ENCODE data around the gene SPOCK1. TPM values are rescaled to one million over a fixed set of nuclear protein-coding genes. Genes with fewer than 3 reads are reported as not detected.

The SPOCK1 gene
- total RNA-seq, 2 experiments from 2014 or later, result not detected

GRCh38 chr5:137461391-137462264 lies 37.5 kb downstream of the SPOCK1 start:
- no peaks in the 10 kb centered on the region for H3K27me3 Mint-ChIP-seq
- DNase-seq, result no peak
- intact Hi-C loops (cut with micrococcal nuclease), result no loop called here
- no peaks in the 10 kb centered on the region for H3K4me1 Mint-ChIP-seq (ENCODE audit: low read depth)
- H3K36me3 Mint-ChIP-seq, result no peaks in the 10 kb centered on the region
- H3K4me3 Mint-ChIP-seq, result no peak overlapping the region
- no peaks in the 10 kb centered on the region for H3K9me3 Mint-ChIP-seq
- CTCF ChIA-PET, result no interaction called here
- POLR2A ChIA-PET, result no interaction called here
- H3K27ac Mint-ChIP-seq, result no peak overlapping the region

- intact Hi-C loops (cut with micrococcal nuclease), result no loop called here
- H3K27me3 Mint-ChIP-seq, result peaks cover 3% of the 10 kb centered on the region
- no peaks in the 10 kb centered on the region for H3K36me3 Mint-ChIP-seq
- no peak overlapping the region for H3K27ac Mint-ChIP-seq
- H3K4me3 Mint-ChIP-seq, result no peak overlapping the region
- no peaks in the 10 kb centered on the region for H3K9me3 Mint-ChIP-seq
- CTCF ChIA-PET, result interaction anchor here (1.1 kb wide), 1 partner anchor 134 kb away, joined by 3 read pairs; no protein-coding TSS in a partner anchor
- POLR2A ChIA-PET, result no interaction called here
- DNase-seq, result no peak
- no peaks in the 10 kb centered on the region for H3K4me1 Mint-ChIP-seq (ENCODE audit: low read depth)
These were observed 44.5 kb downstream of the SPOCK1 start for GRCh38 chr5:137454671-137455070.

- DNase-seq, result no peak
- intact Hi-C loops (cut with micrococcal nuclease), result no loop called here
- Mint-ChIP-seq H3K36me3 (no peaks in the 10 kb centered on the region), H3K27me3 (peaks cover 4% of the 10 kb centered on the region), H3K4me3 (no peak overlapping the region), H3K9me3 (no peaks in the 10 kb centered on the region), H3K4me1 (ENCODE audit: low read depth) (no peaks in the 10 kb centered on the region), H3K27ac (no peak overlapping the region)
- ChIA-PET CTCF (interaction anchor here (1.1 kb wide), 1 partner anchor 133 kb away, joined by 3 read pairs; no protein-coding TSS in a partner anchor), POLR2A (no interaction called here)
These were observed 45.5 kb downstream of the SPOCK1 start for GRCh38 chr5:137453483-137454080.

GRCh38 chr5:137450759-137451158 lies 48.4 kb downstream of the SPOCK1 start:
- no peaks in the 10 kb centered on the region for H3K9me3 Mint-ChIP-seq
- ChIA-PET CTCF (no interaction called here), POLR2A (no interaction called here)
- H3K36me3 Mint-ChIP-seq, result no peaks in the 10 kb centered on the region
- no peak overlapping the region for H3K4me3 Mint-ChIP-seq
- intact Hi-C loops (cut with micrococcal nuclease), result no loop called here
- H3K4me1 Mint-ChIP-seq (ENCODE audit: low read depth), result no peaks in the 10 kb centered on the region
- no peak overlapping the region for H3K27ac Mint-ChIP-seq
- DNase-seq, result no peak
- H3K27me3 Mint-ChIP-seq, result peaks cover 4% of the 10 kb centered on the region

GRCh38 chr5:137448868-137449267 lies 50.3 kb downstream of the SPOCK1 start:
- Mint-ChIP-seq H3K36me3 (no peaks in the 10 kb centered on the region), H3K4me3 (no peak overlapping the region)

GRCh38 chr5:137446615-137447014 lies 52.5 kb downstream of the SPOCK1 start:
- CTCF ChIA-PET, result no interaction called here
- Mint-ChIP-seq H3K4me3 (no peak overlapping the region), H3K9me3 (no peaks in the 10 kb centered on the region), H3K27ac (no peak overlapping the region), H3K4me1 (ENCODE audit: low read depth) (no peaks in the 10 kb centered on the region), H3K36me3 (no peaks in the 10 kb centered on the region), H3K27me3 (peaks cover 7% of the 10 kb centered on the region)
- POLR2A ChIA-PET, result no interaction called here
- no peak for DNase-seq
- intact Hi-C loops (cut with micrococcal nuclease), result no loop called here

More at GRCh38 chr5:137448868-137449267, 50.3 kb downstream of the SPOCK1 start:
- Mint-ChIP-seq H3K4me1 (ENCODE audit: low read depth) (no peaks in the 10 kb centered on the region), H3K9me3 (no peaks in the 10 kb centered on the region), H3K27me3 (peaks cover 8% of the 10 kb centered on the region), H3K27ac (no peak overlapping the region)
- intact Hi-C loops (cut with micrococcal nuclease), result no loop called here
- DNase-seq, result no peak
- CTCF ChIA-PET, result no interaction called here
- POLR2A ChIA-PET, result no interaction called here

- no peak for DNase-seq
- intact Hi-C loops (cut with micrococcal nuclease), result no loop called here
- ChIA-PET POLR2A (no interaction called here), CTCF (no interaction called here)
- no peak overlapping the region for H3K4me3 Mint-ChIP-seq
- H3K9me3 Mint-ChIP-seq, result no peaks in the 10 kb centered on the region
- H3K27me3 Mint-ChIP-seq, result peaks cover 5% of the 10 kb centered on the region
- no peaks in the 10 kb centered on the region for H3K36me3 Mint-ChIP-seq
- H3K4me1 Mint-ChIP-seq (ENCODE audit: low read depth), result no peaks in the 10 kb centered on the region
- no peak overlapping the region for H3K27ac Mint-ChIP-seq
These were observed 53.0 kb downstream of the SPOCK1 start for GRCh38 chr5:137446151-137446550.

- no peak overlapping the region for H3K4me3 Mint-ChIP-seq
- peaks cover 9% of the 10 kb centered on the region for H3K27me3 Mint-ChIP-seq
- no peaks in the 10 kb centered on the region for H3K36me3 Mint-ChIP-seq
- POLR2A ChIA-PET, result no interaction called here
- DNase-seq, result no peak
- H3K4me1 Mint-ChIP-seq (ENCODE audit: low read depth), result no peaks in the 10 kb centered on the region
- CTCF ChIA-PET, result no interaction called here
- no peaks in the 10 kb centered on the region for H3K9me3 Mint-ChIP-seq
- no peak overlapping the region for H3K27ac Mint-ChIP-seq
- intact Hi-C loops (cut with micrococcal nuclease), result no loop called here
These were observed 56.5 kb downstream of the SPOCK1 start for GRCh38 chr5:137442660-137443059.

- ChIA-PET CTCF (no interaction called here), POLR2A (no interaction called here)
- Mint-ChIP-seq H3K27me3 (peaks cover 9% of the 10 kb centered on the region), H3K4me3 (no peak overlapping the region), H3K4me1 (ENCODE audit: low read depth) (no peaks in the 10 kb centered on the region), H3K9me3 (no peaks in the 10 kb centered on the region), H3K36me3 (no peaks in the 10 kb centered on the region), H3K27ac (no peak overlapping the region)
- DNase-seq, result no peak
- intact Hi-C loops (cut with micrococcal nuclease), result no loop called here
These were observed 57.6 kb downstream of the SPOCK1 start for GRCh38 chr5:137441476-137441875.

GRCh38 chr5:137440795-137441194 lies 58.3 kb downstream of the SPOCK1 start:
- no peaks in the 10 kb centered on the region for H3K4me1 Mint-ChIP-seq (ENCODE audit: low read depth)
- H3K4me3 Mint-ChIP-seq, result no peak overlapping the region
- POLR2A ChIA-PET, result no interaction called here
- no peaks in the 10 kb centered on the region for H3K9me3 Mint-ChIP-seq
- intact Hi-C loops (cut with micrococcal nuclease), result no loop called here
- H3K27me3 Mint-ChIP-seq, result peaks cover 11% of the 10 kb centered on the region
- no peak for DNase-seq
- H3K36me3 Mint-ChIP-seq, result no peaks in the 10 kb centered on the region
- CTCF ChIA-PET, result no interaction called here
- H3K27ac Mint-ChIP-seq, result no peak overlapping the region

- no peak overlapping the region for H3K4me3 Mint-ChIP-seq
- no peaks in the 10 kb centered on the region for H3K36me3 Mint-ChIP-seq
- POLR2A ChIA-PET, result no interaction called here
- intact Hi-C loops (cut with micrococcal nuclease), result no loop called here
- CTCF ChIA-PET, result interaction anchor here (1.1 kb wide), 1 partner anchor 9 kb away, joined by 3 read pairs; no protein-coding TSS in a partner anchor
- no peak overlapping the region for H3K27ac Mint-ChIP-seq
- no peaks in the 10 kb centered on the region for H3K9me3 Mint-ChIP-seq
- H3K27me3 Mint-ChIP-seq, result peaks cover 11% of the 10 kb centered on the region
- DNase-seq, result no peak
- H3K4me1 Mint-ChIP-seq (ENCODE audit: low read depth), result no peaks in the 10 kb centered on the region
These were observed 59.5 kb downstream of the SPOCK1 start for GRCh38 chr5:137439645-137440044.

GRCh38 chr5:137438932-137439331 lies 60.2 kb downstream of the SPOCK1 start:
- Mint-ChIP-seq H3K36me3 (no peaks in the 10 kb centered on the region), H3K4me1 (ENCODE audit: low read depth) (no peaks in the 10 kb centered on the region), H3K9me3 (no peaks in the 10 kb centered on the region), H3K4me3 (no peak overlapping the region), H3K27me3 (peaks cover 8% of the 10 kb centered on the region), H3K27ac (no peak overlapping the region)
- ChIA-PET CTCF (interaction anchor here (1.1 kb wide), 1 partner anchor 8 kb away, joined by 3 read pairs; no protein-coding TSS in a partner anchor), POLR2A (no interaction called here)
- intact Hi-C loops (cut with micrococcal nuclease), result no loop called here
- no peak for DNase-seq

- Mint-ChIP-seq H3K4me1 (ENCODE audit: low read depth) (no peaks in the 10 kb centered on the region), H3K9me3 (no peaks in the 10 kb centered on the region), H3K27me3 (peaks cover 8% of the 10 kb centered on the region), H3K4me3 (no peak overlapping the region), H3K27ac (no peak overlapping the region), H3K36me3 (no peaks in the 10 kb centered on the region)
- POLR2A ChIA-PET, result no interaction called here
- intact Hi-C loops (cut with micrococcal nuclease), result no loop called here
- CTCF ChIA-PET, result no interaction called here
- no peak for DNase-seq
These were observed 61.4 kb downstream of the SPOCK1 start for GRCh38 chr5:137437774-137438173.

Data from activated CD4-positive, alpha-beta memory T cell treated with anti-CD3 and anti-CD28 coated beads for 36 hours (primary cell).